ENCODE data around the gene MMP10.

DNA sequence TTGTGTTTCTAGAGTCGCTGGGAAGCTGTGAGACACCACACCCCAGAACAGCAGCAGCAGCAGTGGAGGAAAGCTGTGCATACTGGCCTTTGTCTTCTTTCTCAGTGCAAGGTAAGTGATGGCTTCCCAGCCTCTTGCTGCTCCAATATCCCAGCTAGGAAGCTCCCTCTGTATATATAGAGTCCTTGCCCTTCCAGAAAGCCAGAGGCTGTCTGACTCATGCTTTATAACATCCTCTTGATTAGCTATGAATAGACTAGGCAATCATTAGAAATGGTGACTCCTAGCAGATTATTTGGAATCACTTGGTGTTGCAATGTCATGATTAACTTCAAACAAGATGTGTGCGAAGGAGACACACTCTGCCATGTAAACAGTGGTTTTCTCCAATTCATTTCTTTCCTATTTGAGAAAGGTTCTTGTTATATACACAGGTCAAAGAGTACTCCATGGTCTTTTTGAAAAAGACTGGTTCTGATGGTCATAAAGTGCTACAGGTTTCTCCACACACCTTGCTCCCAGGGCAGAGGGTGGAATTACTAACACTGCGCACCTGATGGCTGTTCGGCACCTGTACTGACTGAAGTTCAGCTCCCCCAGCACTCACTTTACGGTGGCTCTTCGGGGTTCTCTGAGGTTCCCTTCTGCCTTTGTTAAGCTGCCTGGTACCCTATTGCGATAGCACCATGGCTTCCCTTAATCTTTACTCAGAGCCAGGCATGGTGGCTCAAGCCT lies 17.8 kb upstream of the MMP10 start, which contains the start of gene MMP1:
- TF ChIP-seq, protein P1, sequence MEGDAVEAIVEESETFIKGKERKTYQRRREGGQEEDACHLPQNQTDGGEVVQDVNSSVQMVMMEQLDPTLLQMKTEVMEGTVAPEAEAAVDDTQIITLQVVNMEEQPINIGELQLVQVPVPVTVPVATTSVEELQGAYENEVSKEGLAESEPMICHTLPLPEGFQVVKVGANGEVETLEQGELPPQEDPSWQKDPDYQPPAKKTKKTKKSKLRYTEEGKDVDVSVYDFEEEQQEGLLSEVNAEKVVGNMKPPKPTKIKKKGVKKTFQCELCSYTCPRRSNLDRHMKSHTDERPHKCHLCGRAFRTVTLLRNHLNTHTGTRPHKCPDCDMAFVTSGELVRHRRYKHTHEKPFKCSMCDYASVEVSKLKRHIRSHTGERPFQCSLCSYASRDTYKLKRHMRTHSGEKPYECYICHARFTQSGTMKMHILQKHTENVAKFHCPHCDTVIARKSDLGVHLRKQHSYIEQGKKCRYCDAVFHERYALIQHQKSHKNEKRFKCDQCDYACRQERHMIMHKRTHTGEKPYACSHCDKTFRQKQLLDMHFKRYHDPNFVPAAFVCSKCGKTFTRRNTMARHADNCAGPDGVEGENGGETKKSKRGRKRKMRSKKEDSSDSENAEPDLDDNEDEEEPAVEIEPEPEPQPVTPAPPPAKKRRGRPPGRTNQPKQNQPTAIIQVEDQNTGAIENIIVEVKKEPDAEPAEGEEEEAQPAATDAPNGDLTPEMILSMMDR (IDR thresholded peaks at IDR 0.05; ENCODE audit: extremely low read depth in 1 of 2, insufficient read depth in 1 of 2, low read depth in 1 of 2, low read length in 2 of 2), result no peak
- peak; percentile 85 for TF ChIP-seq POLR2AphosphoS5 (IDR thresholded peaks at IDR 0.05; ENCODE audit: insufficient read depth, low read depth, low read length)

Measured in endothelial cell of umbilical vein (primary cell).